ENCODE data around the gene FBXW9. TPM values are rescaled to one million over a fixed set of nuclear protein-coding genes. Genes with fewer than 3 reads are reported as not detected.

FBXW9 gene
- total RNA-seq, 3 donors from 2014 or later (not counting 1 experiment from before 2014, with no cell fraction given), result 2.2 to 3.2 (median 2.9) TPM

DNA sequence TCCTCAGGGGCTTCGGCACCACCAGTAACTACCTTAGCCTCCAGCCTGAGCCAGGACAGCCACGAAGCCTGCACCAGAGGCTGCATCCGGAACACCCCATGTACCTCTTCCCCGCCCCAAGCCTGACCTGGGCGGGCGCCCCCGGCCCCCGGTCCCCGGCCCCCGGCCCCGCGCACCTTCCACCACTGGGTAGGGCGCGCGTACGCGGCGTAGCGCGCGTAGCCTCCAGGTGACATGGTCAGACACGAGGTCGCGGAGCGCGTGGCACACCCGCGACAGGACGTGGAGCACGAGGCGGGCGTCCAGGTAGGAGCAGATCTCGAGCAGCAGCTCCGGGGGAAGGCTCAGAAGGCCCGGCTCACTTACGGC, 450 bp downstream of the FBXW9 start:
- Histone ChIP-seq H3K36me3 (ENCODE audit: control insufficient read depth, insufficient read depth, low read length) (peaks cover 2% of the 10 kb centered on the region), H3K9me3 (ENCODE audit: control insufficient read depth, insufficient read depth, low read length) (no peaks in the 10 kb centered on the region), H3K4me1 (ENCODE audit: control insufficient read depth, insufficient read depth, low read length) (peaks cover 19% of the 10 kb centered on the region), H3K27me3 (ENCODE audit: control insufficient read depth, insufficient read depth, low read length) (no peaks in the 10 kb centered on the region), H3K27ac (ENCODE audit: low read length) (peak overlapping the region; percentile 94), H3K4me3 (ENCODE audit: low read length) (peak overlapping the region; percentile 80)
- 3% methylated on average over 36 of the region's 36 CpGs for WGBS (ENCODE audit: insufficient coverage)
- Mint-ChIP-seq H3K4me3 (peak overlapping the region; percentile 93), H3K9me3 (no peaks in the 10 kb centered on the region), H3K4me1 (peaks cover 0 to 4% of the 10 kb centered on the region in 2 donors), H3K36me3 (no peaks in the 10 kb centered on the region), H3K27me3 (ENCODE audit: low read depth in 2 of 2) (no peaks in the 10 kb centered on the region), H3K27ac (peak overlapping the region; percentile 92 to 94)
- TF ChIP-seq, protein P1, sequence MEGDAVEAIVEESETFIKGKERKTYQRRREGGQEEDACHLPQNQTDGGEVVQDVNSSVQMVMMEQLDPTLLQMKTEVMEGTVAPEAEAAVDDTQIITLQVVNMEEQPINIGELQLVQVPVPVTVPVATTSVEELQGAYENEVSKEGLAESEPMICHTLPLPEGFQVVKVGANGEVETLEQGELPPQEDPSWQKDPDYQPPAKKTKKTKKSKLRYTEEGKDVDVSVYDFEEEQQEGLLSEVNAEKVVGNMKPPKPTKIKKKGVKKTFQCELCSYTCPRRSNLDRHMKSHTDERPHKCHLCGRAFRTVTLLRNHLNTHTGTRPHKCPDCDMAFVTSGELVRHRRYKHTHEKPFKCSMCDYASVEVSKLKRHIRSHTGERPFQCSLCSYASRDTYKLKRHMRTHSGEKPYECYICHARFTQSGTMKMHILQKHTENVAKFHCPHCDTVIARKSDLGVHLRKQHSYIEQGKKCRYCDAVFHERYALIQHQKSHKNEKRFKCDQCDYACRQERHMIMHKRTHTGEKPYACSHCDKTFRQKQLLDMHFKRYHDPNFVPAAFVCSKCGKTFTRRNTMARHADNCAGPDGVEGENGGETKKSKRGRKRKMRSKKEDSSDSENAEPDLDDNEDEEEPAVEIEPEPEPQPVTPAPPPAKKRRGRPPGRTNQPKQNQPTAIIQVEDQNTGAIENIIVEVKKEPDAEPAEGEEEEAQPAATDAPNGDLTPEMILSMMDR (IDR thresholded peaks at IDR 0.05), result no peak
- intact Hi-C loops (cut with micrococcal nuclease), result loop anchor here (1.0 kb wide), 1 partner anchor 15 kb away; the partner anchor contains the start of gene DHPS
- no peak for DNase-seq
- ATAC-seq, result peak in 2 of 3 donors; percentile 3 to 21

DNA sequence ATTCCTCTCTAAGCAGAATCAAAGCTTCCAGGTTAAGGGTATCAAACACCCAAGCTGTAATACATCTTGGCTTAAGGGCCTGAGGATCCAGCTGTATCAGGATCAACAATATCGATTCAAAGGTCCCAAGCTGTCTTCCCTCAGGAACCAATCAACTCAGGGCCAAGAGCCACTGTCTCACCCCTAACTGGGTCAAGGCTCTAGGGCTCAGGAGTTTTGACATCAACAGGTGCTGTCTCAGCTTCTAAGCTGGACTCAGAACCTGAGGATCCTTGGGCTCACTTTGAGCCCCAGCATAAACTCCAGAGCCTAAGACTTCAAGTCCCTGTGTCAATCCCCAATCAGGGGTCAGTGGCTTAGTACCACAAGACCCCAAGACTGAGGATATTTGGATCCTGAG, 917 bp downstream of the FBXW9 start:
- Histone ChIP-seq H3K36me3 (ENCODE audit: control insufficient read depth, insufficient read depth, low read length) (no peaks in the 10 kb centered on the region), H3K4me3 (ENCODE audit: low read length) (no peak overlapping the region), H3K27me3 (ENCODE audit: control insufficient read depth, insufficient read depth, low read length) (no peaks in the 10 kb centered on the region), H3K4me1 (ENCODE audit: control insufficient read depth, insufficient read depth, low read length) (peaks cover 19% of the 10 kb centered on the region), H3K9me3 (ENCODE audit: control insufficient read depth, insufficient read depth, low read length) (no peaks in the 10 kb centered on the region), H3K27ac (ENCODE audit: low read length) (no peak overlapping the region)
- H3K9me3 Mint-ChIP-seq, result no peaks in the 10 kb centered on the region
- no peaks in the 10 kb centered on the region for H3K27me3 Mint-ChIP-seq (ENCODE audit: low read depth in 2 of 2)
- DNase-seq (no peak), ATAC-seq (no peak)
- H3K36me3 Mint-ChIP-seq, result no peaks in the 10 kb centered on the region
- TF ChIP-seq, protein P1 (IDR thresholded peaks at IDR 0.05), result no peak
- peak overlapping the region; percentile 50 for H3K4me3 Mint-ChIP-seq
- intact Hi-C loops (cut with micrococcal nuclease), result no loop called here
- 100% methylated on average over 1 of the region's 1 CpG for WGBS (ENCODE audit: insufficient coverage)
- H3K4me1 Mint-ChIP-seq, result peaks cover 0 to 4% of the 10 kb centered on the region in 2 donors
- H3K27ac Mint-ChIP-seq, result no peak overlapping the region

DNA sequence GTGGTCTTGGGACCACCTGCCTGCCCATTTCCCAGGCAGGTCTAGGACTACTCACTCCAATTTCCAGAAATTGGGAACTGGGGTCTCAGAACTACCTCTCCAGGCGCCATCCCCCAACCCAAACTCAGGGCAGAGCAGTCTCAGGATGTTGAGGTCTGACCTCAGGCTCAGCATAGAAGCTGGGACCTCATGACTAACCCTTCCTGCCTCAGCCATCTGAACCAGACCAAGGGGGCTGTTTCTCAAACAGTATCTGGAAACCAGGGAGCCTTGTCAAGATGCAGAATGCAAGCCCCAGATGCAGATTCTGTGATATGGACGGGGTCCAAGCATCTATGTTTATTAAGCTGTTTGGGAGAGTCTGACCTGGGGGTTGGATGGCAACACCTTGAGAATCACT, 1.3 kb downstream of the FBXW9 start:
- Histone ChIP-seq H3K4me3 (ENCODE audit: low read length) (no peak overlapping the region), H3K27ac (ENCODE audit: low read length) (no peak overlapping the region), H3K9me3 (ENCODE audit: control insufficient read depth, insufficient read depth, low read length) (no peaks in the 10 kb centered on the region), H3K4me1 (ENCODE audit: control insufficient read depth, insufficient read depth, low read length) (peaks cover 19% of the 10 kb centered on the region), H3K36me3 (ENCODE audit: control insufficient read depth, insufficient read depth, low read length) (no peaks in the 10 kb centered on the region), H3K27me3 (ENCODE audit: control insufficient read depth, insufficient read depth, low read length) (no peaks in the 10 kb centered on the region)
- no peak for ATAC-seq
- Mint-ChIP-seq H3K9me3 (no peaks in the 10 kb centered on the region), H3K27me3 (ENCODE audit: low read depth in 2 of 2) (no peaks in the 10 kb centered on the region), H3K36me3 (no peaks in the 10 kb centered on the region), H3K4me1 (peaks cover 0 to 4% of the 10 kb centered on the region in 2 donors), H3K4me3 (peak overlapping the region; percentile 35), H3K27ac (no peak overlapping the region)
- intact Hi-C loops (cut with micrococcal nuclease), result no loop called here
- WGBS (ENCODE audit: insufficient coverage), result 79% methylated on average over 2 of the region's 2 CpGs
- DNase-seq, result no peak
- TF ChIP-seq, protein P1 (IDR thresholded peaks at IDR 0.05), result no peak

DNA sequence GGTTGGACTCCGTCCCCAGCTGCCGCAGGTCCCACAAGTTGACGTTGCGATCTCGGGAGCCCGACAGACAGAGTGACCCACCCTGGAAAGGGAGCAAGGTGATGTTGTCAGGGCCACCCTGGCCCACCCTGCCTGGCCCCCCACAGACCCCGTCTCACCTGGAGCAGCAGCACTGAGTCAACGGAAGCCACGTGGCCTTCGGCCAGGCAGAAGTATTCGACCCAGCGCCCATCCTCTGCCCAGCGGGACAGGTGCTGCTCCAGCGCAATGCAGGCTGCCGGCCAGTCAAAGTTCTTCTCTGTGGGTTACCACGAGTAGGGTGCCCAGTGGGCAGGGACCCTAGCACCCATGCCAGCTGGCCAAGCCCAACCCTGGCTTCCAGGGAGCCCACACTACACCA, 1.8 kb downstream of the FBXW9 start:
- Histone ChIP-seq H3K4me3 (ENCODE audit: low read length) (no peak overlapping the region), H3K27me3 (ENCODE audit: control insufficient read depth, insufficient read depth, low read length) (no peaks in the 10 kb centered on the region), H3K36me3 (ENCODE audit: control insufficient read depth, insufficient read depth, low read length) (no peaks in the 10 kb centered on the region), H3K9me3 (ENCODE audit: control insufficient read depth, insufficient read depth, low read length) (no peaks in the 10 kb centered on the region), H3K4me1 (ENCODE audit: control insufficient read depth, insufficient read depth, low read length) (peaks cover 19% of the 10 kb centered on the region), H3K27ac (ENCODE audit: low read length) (no peak overlapping the region)
- WGBS (ENCODE audit: insufficient coverage), result 94% methylated on average over 16 of the region's 16 CpGs
- ATAC-seq (no peak), DNase-seq (no peak)
- H3K4me3 Mint-ChIP-seq, result no peak overlapping the region
- no peaks in the 10 kb centered on the region for H3K36me3 Mint-ChIP-seq
- TF ChIP-seq, protein P1 (IDR thresholded peaks at IDR 0.05), result no peak
- peaks cover 0 to 4% of the 10 kb centered on the region in 2 donors for H3K4me1 Mint-ChIP-seq
- H3K9me3 Mint-ChIP-seq, result no peaks in the 10 kb centered on the region
- no peaks in the 10 kb centered on the region for H3K27me3 Mint-ChIP-seq (ENCODE audit: low read depth in 2 of 2)
- H3K27ac Mint-ChIP-seq, result no peak overlapping the region
- intact Hi-C loops (cut with micrococcal nuclease), result no loop called here
